Measurements from ENCODE around the gene LGR5. TPM values are rescaled to one million over a fixed set of nuclear protein-coding genes. Genes with fewer than 3 reads are reported as not detected.

Gene LGR5
- total RNA-seq, 1 donor from 2014 or later = 1.1 TPM

DNA sequence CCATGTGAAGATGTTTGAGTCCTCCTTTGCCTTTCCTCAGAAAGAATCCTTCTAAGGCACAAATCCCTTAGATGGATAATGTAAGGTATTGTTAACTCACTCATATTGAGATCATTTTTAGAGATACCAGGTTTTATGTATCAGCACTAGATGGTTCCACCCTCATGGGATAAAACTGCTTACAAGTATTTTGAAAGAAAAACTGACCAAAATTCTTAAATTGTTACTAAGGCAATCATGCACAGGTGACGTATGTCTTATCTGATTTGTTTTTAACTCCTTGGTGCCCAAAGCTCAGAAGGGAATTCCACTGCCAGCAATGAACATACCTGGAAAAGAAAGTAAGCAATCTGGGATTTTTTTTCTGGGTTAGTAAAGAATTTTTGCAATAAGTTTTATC, 145.6 kb downstream of the LGR5 start:
- no peaks in the 10 kb centered on the region for H3K27me3 Mint-ChIP-seq (ENCODE audit: unreplicated experiment)
- H3K36me3 Mint-ChIP-seq (ENCODE audit: low read depth, unreplicated experiment) = no peaks in the 10 kb centered on the region
- no peak overlapping the region for H3K27ac Mint-ChIP-seq (ENCODE audit: unreplicated experiment)
- TF ChIP-seq, protein P1, sequence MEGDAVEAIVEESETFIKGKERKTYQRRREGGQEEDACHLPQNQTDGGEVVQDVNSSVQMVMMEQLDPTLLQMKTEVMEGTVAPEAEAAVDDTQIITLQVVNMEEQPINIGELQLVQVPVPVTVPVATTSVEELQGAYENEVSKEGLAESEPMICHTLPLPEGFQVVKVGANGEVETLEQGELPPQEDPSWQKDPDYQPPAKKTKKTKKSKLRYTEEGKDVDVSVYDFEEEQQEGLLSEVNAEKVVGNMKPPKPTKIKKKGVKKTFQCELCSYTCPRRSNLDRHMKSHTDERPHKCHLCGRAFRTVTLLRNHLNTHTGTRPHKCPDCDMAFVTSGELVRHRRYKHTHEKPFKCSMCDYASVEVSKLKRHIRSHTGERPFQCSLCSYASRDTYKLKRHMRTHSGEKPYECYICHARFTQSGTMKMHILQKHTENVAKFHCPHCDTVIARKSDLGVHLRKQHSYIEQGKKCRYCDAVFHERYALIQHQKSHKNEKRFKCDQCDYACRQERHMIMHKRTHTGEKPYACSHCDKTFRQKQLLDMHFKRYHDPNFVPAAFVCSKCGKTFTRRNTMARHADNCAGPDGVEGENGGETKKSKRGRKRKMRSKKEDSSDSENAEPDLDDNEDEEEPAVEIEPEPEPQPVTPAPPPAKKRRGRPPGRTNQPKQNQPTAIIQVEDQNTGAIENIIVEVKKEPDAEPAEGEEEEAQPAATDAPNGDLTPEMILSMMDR (IDR thresholded peaks at IDR 0.05; ENCODE audit: unreplicated experiment) = no peak
- DNase-seq (ENCODE audit: low spot score) = no peak
- no peaks in the 10 kb centered on the region for H3K9me3 Mint-ChIP-seq (ENCODE audit: unreplicated experiment)
- H3K4me1 Mint-ChIP-seq (ENCODE audit: unreplicated experiment) = no peaks in the 10 kb centered on the region
- no peak overlapping the region for H3K4me3 Mint-ChIP-seq (ENCODE audit: unreplicated experiment)

DNA sequence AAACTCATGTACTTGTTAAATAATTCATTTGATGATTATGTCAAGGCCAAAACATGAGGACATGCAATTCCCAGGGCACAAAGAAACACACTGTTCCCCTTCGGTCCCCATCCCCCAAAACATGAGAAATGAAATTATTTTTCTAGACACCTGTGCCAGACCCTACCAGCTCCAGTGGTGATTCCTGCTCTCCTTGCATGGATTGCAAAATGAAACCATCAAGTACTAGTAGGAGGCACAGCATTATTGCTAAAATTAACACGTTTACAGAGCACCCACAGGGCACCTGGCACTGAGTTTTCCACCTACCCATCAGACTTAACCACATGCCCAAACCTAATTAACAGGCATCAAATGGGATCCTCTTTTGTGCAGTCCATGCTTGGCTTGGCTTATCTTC, 147.4 kb downstream of the LGR5 start:
- TF ChIP-seq, protein P1 (IDR thresholded peaks at IDR 0.05; ENCODE audit: unreplicated experiment) = no peak
- Mint-ChIP-seq H3K36me3 (ENCODE audit: low read depth, unreplicated experiment) (no peaks in the 10 kb centered on the region), H3K9me3 (ENCODE audit: unreplicated experiment) (no peaks in the 10 kb centered on the region), H3K4me1 (ENCODE audit: unreplicated experiment) (no peaks in the 10 kb centered on the region), H3K27me3 (ENCODE audit: unreplicated experiment) (no peaks in the 10 kb centered on the region), H3K27ac (ENCODE audit: unreplicated experiment) (no peak overlapping the region), H3K4me3 (ENCODE audit: unreplicated experiment) (no peak overlapping the region)
- DNase-seq (ENCODE audit: low spot score) = no peak

DNA sequence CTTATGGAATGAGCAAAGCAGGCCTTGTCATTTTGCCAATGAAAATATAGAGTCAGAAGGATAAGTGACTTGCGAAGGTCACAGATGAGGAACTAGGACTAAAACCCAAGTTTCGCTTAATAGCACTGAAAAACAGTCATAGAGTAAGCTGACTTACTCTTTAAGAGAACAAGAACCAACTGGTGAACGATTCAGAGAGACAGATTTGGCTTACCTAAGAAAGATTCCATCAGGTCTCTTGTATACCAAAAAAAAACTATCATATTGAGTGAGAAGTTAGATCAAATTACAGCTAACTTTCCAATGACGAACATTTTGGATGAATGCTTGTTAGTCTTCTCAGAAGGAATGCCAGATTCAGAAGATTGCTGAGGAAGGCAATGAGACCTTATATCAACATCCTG, 149.9 kb downstream of the LGR5 start:
- H3K4me3 Mint-ChIP-seq (ENCODE audit: unreplicated experiment) = no peak overlapping the region
- no peak for DNase-seq (ENCODE audit: low spot score)
- H3K27me3 Mint-ChIP-seq (ENCODE audit: unreplicated experiment) = no peaks in the 10 kb centered on the region
- no peaks in the 10 kb centered on the region for H3K9me3 Mint-ChIP-seq (ENCODE audit: unreplicated experiment)
- no peaks in the 10 kb centered on the region for H3K36me3 Mint-ChIP-seq (ENCODE audit: low read depth, unreplicated experiment)
- no peak overlapping the region for H3K27ac Mint-ChIP-seq (ENCODE audit: unreplicated experiment)
- TF ChIP-seq, protein P1 (IDR thresholded peaks at IDR 0.05; ENCODE audit: unreplicated experiment) = no peak
- no peaks in the 10 kb centered on the region for H3K4me1 Mint-ChIP-seq (ENCODE audit: unreplicated experiment)

DNA sequence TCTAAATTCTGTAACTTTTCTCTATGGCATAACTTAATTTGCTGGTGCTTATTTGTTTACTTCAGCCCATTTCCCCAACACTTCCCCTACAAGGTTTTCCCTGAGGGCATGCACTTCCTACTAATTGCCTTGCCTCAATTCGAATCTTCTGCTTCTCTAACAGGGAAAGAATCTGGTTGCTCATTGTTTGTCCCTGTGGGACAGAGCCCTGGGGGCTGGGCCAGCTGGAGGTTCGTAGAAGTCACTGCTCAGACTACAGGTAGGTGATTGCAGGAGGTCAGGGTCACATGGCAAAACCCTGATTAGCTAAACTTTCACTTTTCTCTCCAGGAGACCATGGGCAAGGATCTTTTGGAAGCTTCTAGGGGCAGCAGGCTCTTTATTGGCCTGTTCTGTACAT, 152.0 kb downstream of the LGR5 start:
- no peak for DNase-seq (ENCODE audit: low spot score)
- TF ChIP-seq, protein P1 (IDR thresholded peaks at IDR 0.05; ENCODE audit: unreplicated experiment) = no peak
- no peaks in the 10 kb centered on the region for H3K27me3 Mint-ChIP-seq (ENCODE audit: unreplicated experiment)
- H3K4me1 Mint-ChIP-seq (ENCODE audit: unreplicated experiment) = no peaks in the 10 kb centered on the region
- no peaks in the 10 kb centered on the region for H3K36me3 Mint-ChIP-seq (ENCODE audit: low read depth, unreplicated experiment)
- H3K9me3 Mint-ChIP-seq (ENCODE audit: unreplicated experiment) = no peaks in the 10 kb centered on the region
- H3K4me3 Mint-ChIP-seq (ENCODE audit: unreplicated experiment) = no peak overlapping the region
- H3K27ac Mint-ChIP-seq (ENCODE audit: unreplicated experiment) = no peak overlapping the region

DNA sequence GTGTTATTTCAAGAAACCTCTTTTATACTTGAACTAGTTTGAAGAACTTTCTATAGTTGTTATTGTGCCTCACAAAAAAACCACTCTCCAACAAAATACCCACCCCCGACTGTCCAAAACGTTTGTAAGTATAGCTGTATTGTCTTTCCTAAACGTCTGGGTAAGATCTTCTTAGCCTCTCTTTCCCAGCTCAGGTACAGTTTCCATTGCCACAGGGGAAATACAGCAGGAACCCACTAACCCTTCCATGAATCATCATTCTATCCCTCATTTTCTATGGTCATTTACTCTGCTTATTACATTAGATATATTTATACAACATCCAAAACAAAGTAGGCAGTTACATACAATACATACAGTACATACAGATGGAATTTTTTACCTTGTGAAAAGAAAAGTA, 153.2 kb downstream of the LGR5 start:
- TF ChIP-seq, protein P1 (IDR thresholded peaks at IDR 0.05; ENCODE audit: unreplicated experiment) = no peak
- no peaks in the 10 kb centered on the region for H3K36me3 Mint-ChIP-seq (ENCODE audit: low read depth, unreplicated experiment)

More for the DNA sequence above, 153.2 kb downstream of the LGR5 start:
- H3K4me3 Mint-ChIP-seq (ENCODE audit: unreplicated experiment) = no peak overlapping the region
- H3K27ac Mint-ChIP-seq (ENCODE audit: unreplicated experiment) = no peak overlapping the region
- no peaks in the 10 kb centered on the region for H3K4me1 Mint-ChIP-seq (ENCODE audit: unreplicated experiment)
- H3K27me3 Mint-ChIP-seq (ENCODE audit: unreplicated experiment) = no peaks in the 10 kb centered on the region
- no peaks in the 10 kb centered on the region for H3K9me3 Mint-ChIP-seq (ENCODE audit: unreplicated experiment)
- no peak for DNase-seq (ENCODE audit: low spot score)

All from endothelial cell (in vitro differentiated cells).